ENCODE results near the gene ZFP69.
"Not testable (repeated sequence)": the region's sequence is repeated elsewhere in the genome, so short reads cannot be mapped to it uniquely, and the experiment has no call there.

The ZFP69 gene

DNA sequence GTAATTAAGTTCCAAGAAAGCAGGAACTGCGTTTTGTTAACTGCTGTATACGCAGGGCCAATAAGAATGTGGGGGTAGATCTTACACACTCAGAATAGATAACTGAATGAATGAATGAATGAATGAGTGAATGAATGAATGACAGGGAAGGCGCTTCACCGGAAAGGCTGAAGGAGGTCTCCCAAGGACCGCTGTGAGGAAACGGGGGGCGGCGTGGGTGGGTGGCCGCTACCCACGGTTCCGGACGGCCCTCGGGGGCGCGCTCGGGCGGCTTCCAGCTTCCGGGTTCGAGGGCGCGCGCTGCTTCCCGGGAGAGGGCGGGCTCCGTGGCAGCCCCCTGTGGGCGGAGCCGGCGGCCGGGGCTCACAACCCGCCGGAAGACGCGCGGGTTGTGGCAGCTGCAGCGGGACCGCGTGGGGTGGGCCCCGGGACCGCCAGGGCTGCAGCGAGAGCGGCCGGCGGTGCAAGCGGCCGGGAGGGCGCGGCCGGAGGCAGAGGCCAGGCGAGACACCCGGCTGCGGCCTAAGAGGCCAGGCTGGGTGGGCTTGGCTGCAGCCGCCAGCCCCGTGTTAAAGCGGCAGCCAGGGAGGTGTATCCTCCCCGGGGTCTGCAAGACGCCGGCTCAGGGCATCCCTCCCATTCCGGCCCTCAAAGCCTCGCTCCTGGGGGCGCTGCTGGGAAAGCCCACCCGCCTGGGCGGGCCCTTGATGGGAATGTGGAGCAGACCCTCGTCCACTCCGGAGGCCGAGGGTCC lies at the start of gene ZFP69:
Gene ZFP69, plus strand, starts transcription at position 367 of the 754 bp plus-strand sequence. CDS start 2,072 bp downstream, outside the sequence.
- DNase-seq (ENCODE audit: low spot score) = peak; percentile 91

DNA sequence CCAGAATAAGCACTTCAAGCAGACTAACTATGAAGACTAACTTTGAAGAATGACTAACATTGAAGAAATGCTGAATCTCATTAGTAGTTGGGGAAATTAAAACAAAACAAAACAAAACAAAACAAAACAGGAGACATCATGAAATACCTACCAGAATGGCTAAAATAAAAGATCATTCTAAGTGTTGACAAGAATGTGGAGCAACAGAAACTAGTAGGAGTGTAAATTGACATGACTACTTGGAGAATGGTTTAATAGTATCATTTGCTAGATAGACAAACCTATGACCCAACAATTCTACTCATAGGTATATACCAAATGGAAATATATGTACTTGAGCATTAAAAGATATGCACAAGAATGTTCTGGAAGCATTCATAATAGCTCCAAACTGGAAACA lies 45.7 kb upstream of the ZFP69 start:
- no peak for DNase-seq (ENCODE audit: low spot score)

DNA sequence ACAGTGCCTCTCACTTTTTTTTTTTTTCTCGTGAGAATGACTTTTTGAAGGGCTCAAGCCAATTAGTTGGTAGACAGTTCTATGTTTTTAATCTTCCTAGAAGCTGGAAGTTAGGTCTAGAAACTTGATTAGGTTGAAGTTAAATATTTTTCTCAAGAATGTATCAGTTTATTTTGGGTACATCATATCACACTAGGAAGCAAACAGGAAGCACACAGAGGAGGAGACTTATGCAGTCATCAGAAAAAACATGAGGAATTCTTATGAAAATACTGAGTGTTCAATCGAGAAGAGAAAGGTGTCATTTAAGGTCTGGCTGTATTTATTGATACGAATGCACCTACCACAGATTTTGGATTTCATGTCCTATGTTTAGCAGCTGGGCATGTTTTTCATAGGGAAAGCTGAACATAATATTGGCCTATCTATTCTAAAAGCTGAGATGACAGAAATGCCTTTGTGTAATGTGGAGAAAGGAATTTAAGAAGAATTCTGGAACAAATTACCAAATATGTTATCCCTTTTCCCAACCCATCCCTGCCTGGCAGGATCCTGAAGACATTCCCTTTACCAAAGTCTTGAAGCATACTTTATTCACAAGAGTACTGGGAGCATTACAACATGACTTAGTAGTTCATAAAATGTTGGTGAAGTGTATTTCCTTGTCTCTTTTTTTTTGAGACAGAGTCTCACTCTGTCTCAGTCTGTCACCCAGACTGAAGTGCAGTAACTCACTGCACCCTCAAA lies 44.3 kb upstream of the ZFP69 start:
- no peak for DNase-seq (ENCODE audit: low spot score)

DNA sequence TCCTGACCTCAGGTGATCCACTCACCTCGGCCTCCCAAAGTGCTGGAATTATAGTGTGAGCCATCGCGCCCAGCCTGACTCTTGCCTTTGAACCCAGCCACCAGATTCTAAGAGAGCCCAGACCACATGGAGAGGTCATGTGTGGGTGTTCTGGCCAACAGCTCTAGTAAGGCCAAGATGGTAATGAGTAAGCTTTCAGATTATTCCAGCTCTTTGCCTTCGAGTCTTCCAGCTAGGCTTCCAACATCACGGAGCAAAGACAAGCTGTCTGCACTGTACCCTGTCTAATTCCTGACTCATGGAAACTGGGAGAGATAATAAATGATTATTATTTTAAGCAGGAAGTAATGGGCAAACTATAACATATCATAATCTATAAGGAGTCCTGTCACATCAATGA lies 41.6 kb upstream of the ZFP69 start:
- DNase-seq (ENCODE audit: low spot score) = no peak

DNA sequence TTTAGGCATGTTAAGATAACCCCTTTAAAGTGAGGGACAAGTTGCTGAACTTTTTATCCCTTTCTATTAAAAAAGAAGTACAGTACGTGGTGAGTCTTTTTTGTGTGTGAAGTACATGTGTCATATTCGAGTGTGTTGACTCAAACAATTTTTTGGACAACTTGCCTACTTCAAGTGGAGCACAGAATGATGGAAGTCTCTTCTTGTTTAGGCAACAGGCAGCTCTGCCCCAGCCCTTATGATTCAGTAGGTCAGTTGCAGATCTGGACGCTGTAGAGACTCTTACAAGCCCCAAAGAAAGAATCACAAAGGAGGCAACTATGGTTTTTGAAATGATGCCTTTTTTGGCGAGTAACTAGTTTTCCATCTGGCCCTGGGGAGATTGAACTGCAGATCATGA lies 41.2 kb upstream of the ZFP69 start:
- DNase-seq (ENCODE audit: low spot score) = no peak

DNA sequence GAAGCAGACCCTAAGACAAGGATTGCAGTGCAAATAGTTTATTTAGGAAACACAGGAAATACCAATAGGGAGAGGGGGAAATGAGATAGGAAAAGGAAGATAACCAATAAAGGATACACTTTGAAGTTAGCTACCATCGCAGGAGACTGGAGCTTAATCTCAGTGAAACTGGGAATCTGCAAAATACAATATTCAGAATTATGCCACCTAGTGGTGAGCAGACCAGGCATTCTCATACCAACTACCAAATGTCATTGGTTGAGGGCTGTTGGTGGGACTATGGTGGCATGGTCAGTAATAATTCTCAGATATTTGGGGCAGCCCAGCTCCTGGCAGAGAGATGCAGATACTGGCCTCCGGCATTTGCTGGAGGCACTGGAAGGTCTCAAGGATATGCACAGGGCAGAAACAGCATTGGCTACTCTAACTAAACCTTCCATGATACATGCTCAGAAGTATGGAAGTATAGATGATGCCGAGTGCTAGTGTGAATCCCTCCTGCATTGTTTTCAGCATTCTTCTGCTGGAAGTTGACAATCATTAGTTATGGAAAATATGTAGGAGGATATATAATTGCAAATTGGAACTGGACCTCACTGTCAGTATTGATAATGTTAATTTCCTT lies 38.6 kb upstream of the ZFP69 start:
- peak; percentile 70 for DNase-seq (ENCODE audit: low spot score)

DNA sequence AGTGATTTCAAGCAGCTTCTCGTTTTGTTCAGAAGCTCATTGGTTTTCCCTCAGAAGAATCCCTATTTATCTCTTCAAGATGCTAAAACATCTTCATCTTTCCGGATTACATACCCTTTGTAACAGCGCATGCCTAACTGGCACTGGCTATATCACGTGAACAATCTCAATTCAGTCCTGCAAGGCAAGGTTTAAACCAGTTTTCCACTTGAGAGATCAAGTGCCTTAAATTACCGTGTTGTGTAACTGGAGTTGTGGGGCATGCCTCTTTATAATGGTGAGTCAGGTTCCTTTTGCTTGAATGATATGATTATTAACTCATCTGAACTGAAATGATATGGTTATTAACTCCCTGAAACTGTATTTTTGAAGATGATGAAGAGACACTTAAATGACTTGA lies 37.8 kb upstream of the ZFP69 start:
- no peak for DNase-seq (ENCODE audit: low spot score)

DNA sequence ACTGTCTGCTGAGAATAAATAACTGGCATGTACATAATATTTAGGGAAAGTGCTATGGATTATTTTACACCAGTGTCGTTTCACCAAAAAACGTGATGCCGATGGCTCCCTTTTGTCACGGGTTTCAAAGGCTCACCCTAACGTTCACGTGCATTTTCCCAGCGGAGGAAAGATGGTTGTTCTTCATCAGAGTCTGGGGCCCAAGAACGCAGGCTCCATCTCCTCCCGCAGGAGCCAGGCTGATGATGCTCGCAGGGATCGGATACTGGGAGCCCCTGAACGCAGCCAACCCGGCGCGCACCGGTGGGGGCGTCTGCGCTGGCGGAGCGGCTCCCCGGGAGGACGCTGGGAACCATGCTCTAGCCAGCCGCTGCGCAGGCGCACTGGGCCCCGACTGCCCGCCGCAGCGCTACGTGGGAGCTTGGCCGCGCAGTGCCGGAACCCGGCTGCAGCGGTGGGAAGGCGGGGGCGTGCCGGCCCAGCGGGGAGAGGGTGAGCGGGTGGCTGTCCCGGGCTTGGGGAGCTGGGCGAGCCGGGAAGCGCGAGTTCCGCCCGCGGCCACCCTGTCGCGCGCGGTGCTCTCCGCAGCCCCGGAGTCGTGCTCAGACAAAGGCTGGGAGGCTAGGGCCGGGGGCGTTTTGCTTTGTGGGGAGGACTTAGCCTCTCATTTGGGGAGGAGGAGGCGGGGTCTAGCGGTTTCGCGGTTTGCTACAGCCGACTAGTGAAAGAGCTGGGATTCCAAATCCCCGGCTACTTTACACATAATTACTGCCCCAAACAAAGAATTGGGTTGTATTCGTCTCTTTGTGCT lies 27.2 kb upstream of the ZFP69 start, which contains the start of gene ZFP69B:
Gene ZFP69B, plus strand, starts transcription at position 793 of the 811 bp plus-strand sequence. CDS start 486 bp downstream, outside the sequence.
- peak; percentile 96 for DNase-seq (ENCODE audit: low spot score)

DNA sequence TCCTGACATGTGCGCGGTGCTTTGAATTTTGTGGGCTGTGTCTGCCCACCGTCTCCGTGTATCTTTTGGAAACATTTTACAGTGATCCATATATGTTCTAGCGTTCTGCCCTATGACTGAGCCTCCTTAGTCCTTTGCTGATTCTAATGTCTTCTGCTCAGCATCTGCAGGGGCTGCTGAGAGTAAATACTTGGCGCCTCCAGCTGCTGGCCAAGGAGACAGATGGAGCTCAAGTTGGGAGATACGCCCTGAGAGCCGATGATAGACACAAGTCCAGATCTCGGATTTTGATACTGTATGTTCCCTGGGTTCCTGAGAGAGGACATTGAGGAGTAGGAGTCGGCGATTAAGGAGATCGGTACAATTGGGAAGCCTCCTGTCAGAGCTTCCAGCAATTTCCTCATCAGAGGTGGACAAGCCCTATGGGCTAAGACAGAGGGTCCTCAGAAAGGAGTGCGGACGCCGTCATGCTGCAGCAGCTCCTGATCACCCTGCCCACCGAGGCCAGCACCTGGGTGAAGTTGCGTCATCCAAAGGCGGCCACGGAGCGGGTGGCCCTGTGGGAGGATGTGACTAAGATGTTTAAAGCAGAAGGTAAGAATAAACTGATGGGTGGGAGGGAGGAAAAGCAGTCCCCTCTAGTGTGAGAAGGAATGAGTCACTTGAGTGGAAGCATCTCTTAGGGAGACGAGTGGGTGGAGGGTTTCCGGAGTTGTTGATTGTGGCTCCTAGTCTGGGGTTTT lies 26.4 kb upstream of the ZFP69 start:
- DNase-seq (ENCODE audit: low spot score) = peak; percentile 37

DNA sequence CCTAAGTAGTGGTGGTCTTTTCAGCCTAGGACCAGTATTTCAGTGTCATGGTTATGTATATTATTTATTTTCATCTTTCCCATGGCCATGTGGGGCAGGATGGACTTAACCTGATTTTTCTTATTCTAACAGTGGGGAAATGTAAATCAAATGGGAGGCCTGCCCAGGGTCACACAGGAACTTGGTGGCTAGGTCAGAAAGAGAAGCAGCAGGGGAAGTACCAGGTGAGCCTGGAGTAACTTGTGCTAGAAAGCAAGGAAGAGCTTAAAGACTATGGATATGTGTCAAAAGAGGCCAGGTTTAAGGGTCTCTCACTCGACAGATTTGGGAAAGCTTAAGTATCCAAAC lies 25.9 kb upstream of the ZFP69 start:
- DNase-seq (ENCODE audit: low spot score) = no peak

DNA sequence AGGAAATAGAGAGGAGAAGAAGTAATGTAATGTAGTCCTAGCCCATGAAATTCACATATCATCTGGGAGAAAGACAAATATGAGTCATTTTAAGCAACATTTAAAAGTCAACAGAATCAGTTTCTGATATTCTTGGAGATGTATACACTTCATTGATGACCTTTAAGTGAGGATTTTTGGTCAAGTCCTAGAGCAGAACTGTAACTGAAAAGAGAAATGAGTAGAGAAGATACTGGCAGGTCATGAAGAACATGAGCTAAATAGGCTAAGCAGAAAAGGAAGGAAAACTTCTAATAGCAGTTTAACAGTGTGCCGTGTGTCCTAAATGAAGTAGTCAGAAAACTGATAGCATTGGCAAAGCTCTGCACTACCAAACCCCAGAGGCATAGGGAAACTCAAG lies 22.2 kb upstream of the ZFP69 start:
- DNase-seq (ENCODE audit: low spot score) = no peak

DNA sequence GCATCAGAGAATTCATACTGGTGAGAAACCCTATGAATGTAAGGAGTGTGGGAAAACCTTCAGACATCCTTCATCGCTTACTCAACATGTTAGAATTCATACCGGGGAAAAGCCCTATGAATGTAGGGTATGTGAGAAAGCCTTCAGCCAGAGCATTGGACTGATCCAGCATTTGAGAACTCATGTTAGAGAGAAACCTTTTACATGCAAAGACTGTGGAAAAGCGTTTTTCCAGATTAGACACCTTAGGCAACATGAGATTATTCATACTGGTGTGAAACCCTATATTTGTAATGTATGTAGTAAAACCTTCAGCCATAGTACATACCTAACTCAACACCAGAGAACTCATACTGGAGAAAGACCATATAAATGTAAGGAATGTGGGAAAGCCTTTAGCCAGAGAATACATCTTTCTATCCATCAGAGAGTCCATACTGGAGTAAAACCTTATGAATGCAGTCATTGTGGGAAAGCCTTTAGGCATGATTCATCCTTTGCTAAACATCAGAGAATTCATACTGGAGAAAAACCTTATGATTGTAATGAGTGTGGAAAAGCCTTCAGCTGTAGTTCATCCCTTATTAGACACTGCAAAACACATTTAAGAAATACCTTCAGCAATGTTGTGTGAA lies 14.0 kb upstream of the ZFP69 start:
- DNase-seq (ENCODE audit: low spot score) = no peak

DNA sequence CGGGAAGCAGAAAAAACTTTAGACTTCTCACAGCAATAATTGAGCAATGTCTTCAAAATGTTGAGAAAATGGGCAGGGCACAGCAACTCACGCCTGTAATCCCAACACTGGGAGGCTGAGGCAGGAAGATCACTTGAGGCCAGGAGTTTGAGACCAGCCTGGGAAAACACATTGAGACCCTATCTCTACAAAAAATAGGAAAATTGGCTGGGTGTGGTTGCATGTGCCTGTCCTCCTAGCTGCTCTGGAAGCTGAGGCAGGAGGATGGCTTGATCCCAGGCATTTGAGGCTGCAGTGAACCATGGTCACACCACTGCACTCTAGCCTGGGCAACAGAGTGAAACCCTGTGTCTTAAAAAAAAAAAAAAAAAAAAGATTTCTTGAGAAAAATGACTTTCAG lies 7.8 kb upstream of the ZFP69 start:
- no peak for DNase-seq (ENCODE audit: low spot score)

DNA sequence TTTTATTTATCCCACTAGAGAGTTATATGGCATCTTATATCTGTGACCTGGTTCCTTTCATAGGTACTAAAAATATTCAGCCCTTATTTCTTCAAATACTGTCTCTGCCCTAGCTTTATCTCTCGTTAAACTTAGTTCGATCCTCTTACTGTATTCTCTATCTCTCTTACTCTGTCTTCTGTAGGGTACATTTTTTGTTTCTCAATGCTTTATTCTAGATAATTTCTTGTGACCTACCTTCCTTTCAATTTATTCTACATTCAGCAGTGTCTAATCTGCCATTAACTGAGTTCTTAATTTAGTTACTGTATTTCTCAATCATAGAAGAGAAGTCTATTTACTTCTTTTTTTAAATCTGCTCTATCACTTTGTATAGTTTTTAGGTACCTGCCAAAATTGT lies 1.8 kb upstream of the ZFP69 start:
- no peak for DNase-seq (ENCODE audit: low spot score)

DNA sequence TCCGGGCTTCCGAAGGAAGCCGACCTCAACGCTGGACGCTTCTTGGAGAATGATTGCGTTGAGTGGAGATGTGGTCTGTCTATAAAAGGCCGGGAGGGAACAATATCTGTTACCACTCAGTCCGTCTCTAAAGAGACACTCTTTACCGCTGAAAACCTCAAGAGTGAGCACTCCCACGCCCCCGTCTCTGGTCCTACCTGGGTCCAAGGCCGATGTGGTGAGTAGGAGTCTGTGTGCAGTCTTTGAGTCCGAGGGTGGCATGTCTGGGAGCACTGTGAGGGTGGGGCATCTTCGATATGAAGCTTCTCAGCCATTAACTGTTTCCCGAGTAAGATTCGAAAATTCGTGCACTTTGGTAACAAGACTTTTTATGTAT lies 576 bp downstream of the ZFP69 start:
- DNase-seq (ENCODE audit: low spot score) = no peak

DNA sequence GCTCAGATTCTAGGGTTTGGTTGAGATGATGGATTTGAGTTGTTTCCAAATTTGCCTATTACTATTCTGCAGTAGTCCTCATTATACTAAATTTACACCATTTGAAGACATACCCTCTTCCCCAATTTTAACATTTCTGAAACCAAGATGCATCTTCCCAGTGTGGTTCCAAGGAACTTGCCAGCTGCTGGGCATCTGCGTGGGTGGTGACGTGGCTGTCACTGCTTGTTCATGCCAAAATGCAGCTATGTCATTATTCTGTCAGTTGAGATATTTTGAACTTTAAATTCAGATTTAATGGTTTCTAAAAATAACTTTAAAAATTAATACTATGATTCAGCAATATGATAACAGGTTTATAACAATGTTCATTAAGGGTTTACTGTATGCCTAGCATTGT lies 1.2 kb downstream of the ZFP69 start:
- DNase-seq (ENCODE audit: low spot score) = no peak

DNA sequence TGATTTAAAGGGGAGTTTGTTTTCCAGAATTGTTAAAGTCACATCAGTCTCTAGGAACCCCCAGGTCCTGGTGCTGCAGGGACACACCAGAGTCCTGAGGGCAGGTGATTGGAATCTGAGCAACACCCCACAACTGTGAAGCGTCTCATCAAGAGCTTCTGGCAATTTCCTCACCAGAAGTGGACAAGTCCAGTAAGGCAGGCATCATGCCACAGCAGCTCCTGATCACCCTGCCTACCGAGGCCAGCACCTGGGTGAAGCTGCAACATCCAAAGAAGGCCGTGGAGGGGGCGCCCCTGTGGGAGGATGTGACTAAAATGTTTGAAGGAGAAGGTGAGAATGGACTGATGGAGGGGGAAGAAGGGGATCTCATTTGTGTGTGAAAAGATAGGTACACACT lies 2.1 kb downstream of the ZFP69 start:
- no peak for DNase-seq (ENCODE audit: low spot score)

DNA sequence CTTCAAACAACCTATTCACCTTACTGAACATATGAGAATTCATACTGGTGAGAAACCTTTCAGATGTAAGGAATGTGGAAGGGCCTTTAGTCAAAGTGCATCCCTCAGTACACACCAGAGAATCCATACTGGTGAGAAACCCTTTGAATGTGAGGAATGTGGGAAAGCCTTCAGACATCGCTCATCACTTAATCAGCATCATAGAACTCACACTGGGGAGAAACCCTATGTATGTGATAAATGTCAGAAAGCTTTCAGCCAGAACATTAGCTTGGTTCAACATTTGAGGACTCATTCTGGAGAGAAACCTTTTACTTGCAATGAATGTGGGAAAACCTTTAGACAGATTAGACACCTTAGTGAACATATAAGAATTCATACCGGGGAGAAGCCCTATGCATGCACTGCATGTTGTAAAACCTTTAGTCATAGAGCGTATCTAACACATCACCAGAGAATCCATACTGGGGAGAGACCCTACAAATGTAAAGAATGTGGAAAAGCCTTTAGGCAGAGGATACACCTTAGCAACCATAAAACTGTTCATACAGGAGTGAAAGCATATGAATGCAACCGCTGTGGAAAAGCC lies 18.3 kb downstream of the ZFP69 start:
- DNase-seq (ENCODE audit: low spot score) = no peak

DNA sequence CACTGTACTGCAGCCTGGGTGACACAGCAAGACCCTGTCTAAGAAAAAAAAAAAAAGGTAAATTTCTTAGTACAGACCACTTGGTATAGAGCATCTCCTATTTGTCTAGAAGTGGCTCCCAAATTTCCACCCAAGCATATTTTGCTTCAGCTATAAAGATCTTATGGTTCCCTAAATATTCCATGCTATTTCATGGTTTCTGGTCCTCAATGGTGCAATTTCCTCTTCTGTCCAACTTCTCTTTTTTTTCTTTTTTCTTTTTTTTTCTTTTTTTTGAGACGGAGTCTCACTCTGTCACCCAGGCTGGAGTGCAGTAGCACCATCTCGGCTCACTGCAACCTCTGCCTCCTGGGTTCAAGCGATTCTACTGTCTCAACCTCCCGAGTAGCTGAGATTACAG lies 25.6 kb downstream of the ZFP69 start:
- not testable (repeated sequence) for DNase-seq (ENCODE audit: low spot score)

DNA sequence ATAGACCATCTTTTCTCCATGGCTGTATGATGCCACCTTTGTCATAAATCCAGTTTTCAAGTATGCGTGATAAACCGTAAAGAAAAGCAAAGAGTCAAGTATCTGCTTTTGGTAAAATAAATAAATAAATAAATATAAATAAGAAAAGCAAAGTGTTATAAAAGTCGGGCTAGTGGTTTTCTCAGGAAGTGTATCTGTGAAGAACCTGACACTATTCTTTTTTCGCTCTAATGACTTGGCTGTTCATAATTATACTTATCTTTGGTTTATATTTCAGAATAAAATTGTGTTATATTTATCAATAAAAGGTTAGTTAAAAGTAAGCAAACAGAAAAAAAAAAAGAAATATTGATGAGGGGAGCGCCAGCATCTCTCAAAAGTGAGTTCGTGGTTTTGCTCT lies 30.9 kb downstream of the ZFP69 start:
- no peak for DNase-seq (ENCODE audit: low spot score)
